RWPE1 (cell line): ENCODE results near the gene ARMH3.

Experiments
- CTCF ChIA-PET: fragments of 350-600 bp; sonication (Branson Sonifier 250); formaldehyde crosslinking; extraction: SDS; loops from one replicate; lab custom pipeline; 2021; lab: Yijun Ruan, JAX
- POLR2A ChIA-PET: fragments of 400-600 bp; formaldehyde crosslinking; extraction: SDS; loops from one replicate; lab custom pipeline; 2020; ENCODE audit warnings: antibody characterized with exemption; ENCODE audit not compliant: low non-redundant PET; lab: Yijun Ruan, JAX
- DNase-seq: peaks from one replicate; pipeline ENCODE4 v3.0.0; 2012; ENCODE audit warnings: low spot score
- H3K27ac ChIP-seq: fragments of 450-650 bp; 2 replicates; pipeline ENCODE4 v1.5.1; 2017
- CTCF ChIP-seq: fragments of 450-650 bp; conservative IDR thresholded peaks from 2 replicates; pipeline ENCODE4 v1.5.1; 2017; ENCODE audit warnings: low read depth, mild to moderate bottlenecking

The ARMH3 gene

GRCh38 chr10:101935431-101935830 lies 120.5 kb downstream of the ARMH3 start:
- ChIA-PET CTCF (interaction anchor here (0.7 kb wide), 1 partner anchor 41 kb away, joined by 3 read pairs; no protein-coding TSS in a partner anchor), POLR2A (no interaction called here)

GRCh38 chr10:101934686-101935305 lies 121.2 kb downstream of the ARMH3 start:
- no peak overlapping the region for H3K27ac ChIP-seq
- ChIA-PET POLR2A (no interaction called here), CTCF (interaction anchor here (0.5 to 0.7 kb wide), 2 partner anchors 40 to 120 kb away, joined by 3 read pairs; no protein-coding TSS in a partner anchor)
- DNase-seq: no peak
- TF ChIP-seq CTCF: no peak

More at GRCh38 chr10:101935431-101935830, 120.5 kb downstream of the ARMH3 start:
- no peak for DNase-seq
- H3K27ac ChIP-seq: no peak overlapping the region
- TF ChIP-seq CTCF: no peak

GRCh38 chr10:101933976-101934375 lies 122.0 kb downstream of the ARMH3 start:
- DNase-seq: no peak
- ChIA-PET CTCF (no interaction called here), POLR2A (no interaction called here)
- TF ChIP-seq CTCF: no peak
- no peak overlapping the region for H3K27ac ChIP-seq

- no peak for DNase-seq
- TF ChIP-seq CTCF: no peak
- ChIA-PET POLR2A (no interaction called here), CTCF (no interaction called here)
- H3K27ac ChIP-seq: no peak overlapping the region
These were observed 123.8 kb downstream of the ARMH3 start for GRCh38 chr10:101932183-101932582.

GRCh38 chr10:101925027-101925426 lies 130.9 kb downstream of the ARMH3 start:
- POLR2A ChIA-PET: no interaction called here
- CTCF ChIA-PET: interaction anchor here (0.8 to 1.0 kb wide), 2 partner anchors 12 to 35 kb away, joined by 3 to 4 read pairs; no protein-coding TSS in a partner anchor
- DNase-seq: no peak
- H3K27ac ChIP-seq: no peak overlapping the region
- TF ChIP-seq CTCF: no peak

GRCh38 chr10:101923256-101923655 lies 132.7 kb downstream of the ARMH3 start:
- TF ChIP-seq CTCF: no peak
- POLR2A ChIA-PET: no interaction called here
- no peak overlapping the region for H3K27ac ChIP-seq
- CTCF ChIA-PET: no interaction called here
- no peak for DNase-seq
